MM.1S (cell line): ENCODE results near the gene CA4.

Experiments
- EZH2 ChIP-seq: fragments of 300-600 bp; sonication (generic); optimal IDR thresholded peaks from 2 replicates; pipeline ENCODE3; 2017; ENCODE audit warnings: low read depth, mild to moderate bottlenecking, antibody characterized with exemption, low read length, mixed read lengths
- TF ChIP-seq, protein P1 (sequence below): fragments of 300-600 bp; sonication (generic); IDR thresholded peaks from 2 replicates; pipeline ENCODE4 v1.5.1; 2016; ENCODE audit warnings: antibody characterized with exemption, low read length, mixed read lengths

DNA sequence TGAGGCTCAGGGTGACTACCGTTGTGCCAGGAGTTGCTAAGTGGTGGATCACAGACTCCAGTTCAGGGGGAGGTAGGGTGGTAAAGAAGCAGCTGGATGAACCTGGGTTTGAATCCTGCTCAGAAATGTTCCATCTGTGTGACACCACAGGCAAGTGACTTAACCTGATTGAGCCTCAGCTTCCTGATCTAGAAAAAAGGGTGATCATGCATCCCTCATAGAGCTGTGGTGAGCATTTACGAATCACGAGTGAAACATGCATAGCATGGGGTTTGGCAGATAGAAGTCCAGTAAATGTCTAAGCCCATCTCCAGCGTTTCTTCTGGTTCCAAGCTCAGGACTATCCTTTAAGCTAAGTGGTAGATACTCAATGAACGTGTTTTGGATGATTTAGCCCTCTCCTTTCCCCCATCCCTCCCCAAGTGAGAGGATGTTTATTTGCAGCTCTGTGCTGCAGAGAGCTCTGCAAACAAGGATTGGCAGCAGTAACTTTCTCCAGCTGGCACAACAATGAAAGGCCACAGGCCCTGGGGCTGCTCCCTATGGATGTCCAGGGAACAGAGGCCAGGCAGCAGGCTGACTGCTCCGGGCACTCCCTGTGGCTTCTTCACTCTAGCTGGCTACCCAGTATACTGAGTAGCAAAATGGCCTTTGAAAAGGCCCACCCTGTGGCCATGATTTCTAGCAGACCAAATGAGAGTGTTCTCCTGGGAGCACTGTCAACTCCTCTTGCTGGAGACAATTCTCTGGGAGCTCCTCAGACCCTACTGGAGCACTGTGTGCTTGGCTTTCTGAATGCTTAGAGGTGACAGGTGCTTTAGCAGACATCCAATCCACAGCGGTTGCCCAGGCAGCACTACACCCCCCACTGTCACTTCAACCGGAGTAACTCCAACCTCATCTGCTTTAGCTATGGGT is 21.3 kb downstream of the CA4 start:
- TF ChIP-seq, protein P1, sequence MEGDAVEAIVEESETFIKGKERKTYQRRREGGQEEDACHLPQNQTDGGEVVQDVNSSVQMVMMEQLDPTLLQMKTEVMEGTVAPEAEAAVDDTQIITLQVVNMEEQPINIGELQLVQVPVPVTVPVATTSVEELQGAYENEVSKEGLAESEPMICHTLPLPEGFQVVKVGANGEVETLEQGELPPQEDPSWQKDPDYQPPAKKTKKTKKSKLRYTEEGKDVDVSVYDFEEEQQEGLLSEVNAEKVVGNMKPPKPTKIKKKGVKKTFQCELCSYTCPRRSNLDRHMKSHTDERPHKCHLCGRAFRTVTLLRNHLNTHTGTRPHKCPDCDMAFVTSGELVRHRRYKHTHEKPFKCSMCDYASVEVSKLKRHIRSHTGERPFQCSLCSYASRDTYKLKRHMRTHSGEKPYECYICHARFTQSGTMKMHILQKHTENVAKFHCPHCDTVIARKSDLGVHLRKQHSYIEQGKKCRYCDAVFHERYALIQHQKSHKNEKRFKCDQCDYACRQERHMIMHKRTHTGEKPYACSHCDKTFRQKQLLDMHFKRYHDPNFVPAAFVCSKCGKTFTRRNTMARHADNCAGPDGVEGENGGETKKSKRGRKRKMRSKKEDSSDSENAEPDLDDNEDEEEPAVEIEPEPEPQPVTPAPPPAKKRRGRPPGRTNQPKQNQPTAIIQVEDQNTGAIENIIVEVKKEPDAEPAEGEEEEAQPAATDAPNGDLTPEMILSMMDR: no peak
- TF ChIP-seq EZH2: no peak
